ENCODE data around the gene SMYD3.

SMYD3 gene

DNA sequence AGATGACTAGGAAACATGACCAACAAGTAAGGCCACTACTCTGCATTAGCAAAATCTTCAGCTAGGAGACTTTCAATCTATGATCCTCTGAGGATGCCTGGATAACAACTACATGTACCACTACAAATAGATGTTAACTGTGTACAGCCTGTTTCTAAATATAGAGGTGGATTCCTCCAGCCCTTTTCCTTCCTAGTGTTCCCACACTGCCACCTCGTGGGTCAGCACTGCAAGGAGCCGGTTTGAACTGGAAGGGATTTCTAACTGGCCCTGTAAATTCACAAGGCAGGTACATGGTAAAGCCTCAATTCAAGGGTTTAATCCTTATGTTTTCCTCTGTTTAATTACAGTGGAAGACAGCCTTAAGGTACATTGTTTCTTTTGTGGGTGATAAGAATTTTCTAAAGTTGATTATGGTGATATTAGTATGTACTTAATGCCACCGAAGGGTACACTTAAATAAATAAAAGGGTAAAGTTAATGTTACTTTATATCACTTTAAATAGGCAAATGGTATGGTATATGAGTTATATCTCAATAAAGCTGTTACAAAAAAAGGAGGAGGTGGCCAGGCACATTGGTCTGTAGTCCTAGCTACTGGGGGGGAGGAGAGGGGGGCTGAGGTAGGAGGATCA lies 14.4 kb downstream of the SMYD3 start:
- H2BK5ac ChIP-seq (ENCODE audit: low read depth, low read length, poor library complexity, severe bottlenecking) = no peak overlapping the region
- no peaks in the 10 kb centered on the region for H3K4me1 ChIP-seq (ENCODE audit: control insufficient read depth, insufficient read depth, low read depth, low read length)
- no peak overlapping the region for H3K14ac ChIP-seq (ENCODE audit: low read length in 2 of 2)
- no peak overlapping the region for H3K18ac ChIP-seq (ENCODE audit: low read depth in 1 of 2, low read length in 2 of 2)
- H2BK120ac ChIP-seq (ENCODE audit: low read depth, low read length) = no peak overlapping the region
- no peak overlapping the region for H2BK15ac ChIP-seq (ENCODE audit: low read depth, poor library complexity, severe bottlenecking)
- no peak overlapping the region for H2AK5ac ChIP-seq (ENCODE audit: low read length, severe bottlenecking)
- no peak overlapping the region for H2AFZ ChIP-seq (ENCODE audit: low read depth, low read length)
- DNase-seq = peak; percentile 82
- peaks cover 26% of the 10 kb centered on the region for H3K79me1 ChIP-seq (replicated peaks; ENCODE audit: low read length, poor library complexity, severe bottlenecking)
- H3K27me3 ChIP-seq (ENCODE audit: control insufficient read depth in 1 of 2, insufficient read depth in 1 of 2, low read length in 2 of 2) = no peaks in the 10 kb centered on the region
- no peak overlapping the region for H3K4ac ChIP-seq (ENCODE audit: low read depth in 1 of 2, low read length in 2 of 2)
- no peaks in the 10 kb centered on the region for H3K9me3 ChIP-seq (ENCODE audit: control insufficient read depth, low read length)
- no peak overlapping the region for H3K4me3 ChIP-seq (ENCODE audit: insufficient read depth in 1 of 2, low read depth in 1 of 2, low read length in 2 of 2)
- no peak overlapping the region for H3K27ac ChIP-seq (ENCODE audit: low read length, poor library complexity, severe bottlenecking)
- WGBS = 0% methylated on average over 2 of the region's 3 CpGs
- no peaks in the 10 kb centered on the region for H3K36me3 ChIP-seq (ENCODE audit: control insufficient read depth in 1 of 2, insufficient read depth in 2 of 2, low read depth in 1 of 2, low read length in 2 of 2)
- no peak overlapping the region for H4K8ac ChIP-seq (ENCODE audit: low read length)
- H3K9ac ChIP-seq (ENCODE audit: low read length) = peak overlapping the region; percentile 65
- no peak overlapping the region for H4K91ac ChIP-seq (ENCODE audit: low read length)
- H2BK12ac ChIP-seq (ENCODE audit: low read length in 2 of 2) = no peak overlapping the region
- H3K23ac ChIP-seq (ENCODE audit: low read length in 2 of 2) = no peak overlapping the region
- no peak overlapping the region for H3K4me2 ChIP-seq (ENCODE audit: low read length, poor library complexity, severe bottlenecking)

DNA sequence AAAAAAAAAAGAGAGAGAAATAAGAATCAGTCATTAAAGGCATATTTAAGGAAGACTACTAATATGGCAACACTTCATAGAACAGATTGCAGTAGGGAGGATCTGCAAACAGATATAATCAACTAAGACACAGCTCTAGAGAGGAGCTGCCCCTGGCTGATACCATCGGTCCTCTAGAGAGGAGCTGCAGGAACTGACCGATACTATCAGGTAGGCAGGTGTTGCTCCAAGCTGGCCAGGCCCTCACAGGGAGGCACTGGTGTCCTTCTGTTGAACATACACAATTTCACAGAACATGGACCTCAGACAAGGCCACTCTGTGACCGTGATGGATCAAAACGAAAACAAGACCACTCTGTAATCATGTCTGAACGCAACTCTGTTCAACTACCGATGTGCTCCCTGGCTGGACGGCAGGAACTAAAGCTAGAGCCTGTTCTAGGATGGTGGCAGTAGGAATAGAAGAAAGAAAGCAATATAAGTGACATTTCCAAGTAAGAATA lies 15.5 kb downstream of the SMYD3 start:
- DNase-seq = no peak
- no peak overlapping the region for H3K9ac ChIP-seq (ENCODE audit: low read length)
- H3K4me2 ChIP-seq (ENCODE audit: low read length, poor library complexity, severe bottlenecking) = no peak overlapping the region
- no peak overlapping the region for H3K4ac ChIP-seq (ENCODE audit: low read depth in 1 of 2, low read length in 2 of 2)
- no peak overlapping the region for H3K4me3 ChIP-seq (ENCODE audit: insufficient read depth in 1 of 2, low read depth in 1 of 2, low read length in 2 of 2)
- no peak overlapping the region for H2BK120ac ChIP-seq (ENCODE audit: low read depth, low read length)
- H3K9me3 ChIP-seq (ENCODE audit: control insufficient read depth, low read length) = no peaks in the 10 kb centered on the region
- no peak overlapping the region for H2BK5ac ChIP-seq (ENCODE audit: low read depth, low read length, poor library complexity, severe bottlenecking)
- no peak overlapping the region for H2BK12ac ChIP-seq (ENCODE audit: low read length in 2 of 2)
- 92% methylated on average over 7 of the region's 7 CpGs for WGBS
- H3K36me3 ChIP-seq (ENCODE audit: control insufficient read depth in 1 of 2, insufficient read depth in 2 of 2, low read depth in 1 of 2, low read length in 2 of 2) = no peaks in the 10 kb centered on the region
- no peak overlapping the region for H2AK5ac ChIP-seq (ENCODE audit: low read length, severe bottlenecking)
- H3K18ac ChIP-seq (ENCODE audit: low read depth in 1 of 2, low read length in 2 of 2) = no peak overlapping the region
- peak overlapping the region; percentile 36 for H4K91ac ChIP-seq (ENCODE audit: low read length)
- H2AFZ ChIP-seq (ENCODE audit: low read depth, low read length) = no peak overlapping the region
- no peak overlapping the region for H3K14ac ChIP-seq (ENCODE audit: low read length in 2 of 2)
- no peaks in the 10 kb centered on the region for H3K27me3 ChIP-seq (ENCODE audit: control insufficient read depth in 1 of 2, insufficient read depth in 1 of 2, low read length in 2 of 2)
- H3K27ac ChIP-seq (ENCODE audit: low read length, poor library complexity, severe bottlenecking) = no peak overlapping the region
- H3K79me1 ChIP-seq (replicated peaks; ENCODE audit: low read length, poor library complexity, severe bottlenecking) = peaks cover 23% of the 10 kb centered on the region
- H3K4me1 ChIP-seq (ENCODE audit: control insufficient read depth, insufficient read depth, low read depth, low read length) = no peaks in the 10 kb centered on the region
- H4K8ac ChIP-seq (ENCODE audit: low read length) = no peak overlapping the region
- no peak overlapping the region for H3K23ac ChIP-seq (ENCODE audit: low read length in 2 of 2)
- no peak overlapping the region for H2BK15ac ChIP-seq (ENCODE audit: low read depth, poor library complexity, severe bottlenecking)

DNA sequence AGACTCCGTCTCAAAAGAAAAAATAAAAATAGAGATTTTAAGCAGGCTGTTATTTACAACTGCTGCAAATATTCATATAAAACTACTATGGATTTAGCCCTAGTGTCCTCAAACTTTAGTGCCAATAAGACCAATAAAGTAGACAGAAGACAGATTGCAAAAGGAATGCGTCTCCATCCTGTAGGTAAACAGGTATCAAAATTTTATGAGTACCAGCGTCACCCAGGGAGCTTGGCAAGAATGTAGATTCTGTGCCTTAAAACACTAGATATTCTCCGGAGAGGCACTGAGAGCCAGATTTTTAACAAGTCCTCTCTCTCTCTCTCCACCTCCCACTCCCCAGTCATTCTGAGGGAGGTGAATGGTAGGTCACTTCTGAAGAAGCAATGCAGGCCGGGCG lies 18.4 kb downstream of the SMYD3 start:
- no peak overlapping the region for H4K91ac ChIP-seq (ENCODE audit: low read length)
- 97% methylated on average over 4 of the region's 6 CpGs for WGBS
- no peak overlapping the region for H3K9ac ChIP-seq (ENCODE audit: low read length)
- peaks cover 21% of the 10 kb centered on the region for H3K79me1 ChIP-seq (replicated peaks; ENCODE audit: low read length, poor library complexity, severe bottlenecking)
- DNase-seq = no peak
- H3K4me2 ChIP-seq (ENCODE audit: low read length, poor library complexity, severe bottlenecking) = no peak overlapping the region
- no peak overlapping the region for H4K8ac ChIP-seq (ENCODE audit: low read length)
- H3K18ac ChIP-seq (ENCODE audit: low read depth in 1 of 2, low read length in 2 of 2) = no peak overlapping the region
- H2BK15ac ChIP-seq (ENCODE audit: low read depth, poor library complexity, severe bottlenecking) = no peak overlapping the region
- no peaks in the 10 kb centered on the region for H3K9me3 ChIP-seq (ENCODE audit: control insufficient read depth, low read length)
- no peak overlapping the region for H2AK5ac ChIP-seq (ENCODE audit: low read length, severe bottlenecking)
- no peak overlapping the region for H3K23ac ChIP-seq (ENCODE audit: low read length in 2 of 2)
- H2BK5ac ChIP-seq (ENCODE audit: low read depth, low read length, poor library complexity, severe bottlenecking) = no peak overlapping the region
- no peak overlapping the region for H3K4ac ChIP-seq (ENCODE audit: low read depth in 1 of 2, low read length in 2 of 2)
- H3K27me3 ChIP-seq (ENCODE audit: control insufficient read depth in 1 of 2, insufficient read depth in 1 of 2, low read length in 2 of 2) = no peaks in the 10 kb centered on the region
- no peak overlapping the region for H3K4me3 ChIP-seq (ENCODE audit: insufficient read depth in 1 of 2, low read depth in 1 of 2, low read length in 2 of 2)
- H3K27ac ChIP-seq (ENCODE audit: low read length, poor library complexity, severe bottlenecking) = no peak overlapping the region
- H3K36me3 ChIP-seq (ENCODE audit: control insufficient read depth in 1 of 2, insufficient read depth in 2 of 2, low read depth in 1 of 2, low read length in 2 of 2) = no peaks in the 10 kb centered on the region
- no peaks in the 10 kb centered on the region for H3K4me1 ChIP-seq (ENCODE audit: control insufficient read depth, insufficient read depth, low read depth, low read length)
- H2BK12ac ChIP-seq (ENCODE audit: low read length in 2 of 2) = no peak overlapping the region
- H2BK120ac ChIP-seq (ENCODE audit: low read depth, low read length) = no peak overlapping the region
- H2AFZ ChIP-seq (ENCODE audit: low read depth, low read length) = no peak overlapping the region
- H3K14ac ChIP-seq (ENCODE audit: low read length in 2 of 2) = no peak overlapping the region

- Histone ChIP-seq H3K36me3 (ENCODE audit: control insufficient read depth in 1 of 2, insufficient read depth in 2 of 2, low read depth in 1 of 2, low read length in 2 of 2) (no peaks in the 10 kb centered on the region), H3K9ac (ENCODE audit: low read length) (peak overlapping the region; percentile 46), H3K79me1 (replicated peaks; ENCODE audit: low read length, poor library complexity, severe bottlenecking) (peaks cover 24% of the 10 kb centered on the region), H3K4me2 (ENCODE audit: low read length, poor library complexity, severe bottlenecking) (no peak overlapping the region), H2BK5ac (ENCODE audit: low read depth, low read length, poor library complexity, severe bottlenecking) (no peak overlapping the region), H3K4ac (ENCODE audit: low read depth in 1 of 2, low read length in 2 of 2) (no peak overlapping the region), H3K4me3 (ENCODE audit: insufficient read depth in 1 of 2, low read depth in 1 of 2, low read length in 2 of 2) (peak overlapping the region in 1 of 2 experiments; percentile 46), H3K23ac (ENCODE audit: low read length in 2 of 2) (no peak overlapping the region), H2BK12ac (ENCODE audit: low read length in 2 of 2) (no peak overlapping the region), H2AFZ (ENCODE audit: low read depth, low read length) (no peak overlapping the region), H4K8ac (ENCODE audit: low read length) (no peak overlapping the region), H3K18ac (ENCODE audit: low read depth in 1 of 2, low read length in 2 of 2) (no peak overlapping the region), H2BK120ac (ENCODE audit: low read depth, low read length) (no peak overlapping the region), H4K91ac (ENCODE audit: low read length) (no peak overlapping the region), H3K27ac (ENCODE audit: low read length, poor library complexity, severe bottlenecking) (no peak overlapping the region), H3K9me3 (ENCODE audit: control insufficient read depth, low read length) (no peaks in the 10 kb centered on the region), H3K27me3 (ENCODE audit: control insufficient read depth in 1 of 2, insufficient read depth in 1 of 2, low read length in 2 of 2) (no peaks in the 10 kb centered on the region), H3K4me1 (ENCODE audit: control insufficient read depth, insufficient read depth, low read depth, low read length) (no peaks in the 10 kb centered on the region), H3K14ac (ENCODE audit: low read length in 2 of 2) (no peak overlapping the region), H2AK5ac (ENCODE audit: low read length, severe bottlenecking) (no peak overlapping the region), H2BK15ac (ENCODE audit: low read depth, poor library complexity, severe bottlenecking) (no peak overlapping the region)
- no peak for DNase-seq
Measured at GRCh38 chr1:246483569-246483933, 23.5 kb downstream of the SMYD3 start.
